ENCODE results near the gene PASD1. TPM values are rescaled to one million over a fixed set of nuclear protein-coding genes. Genes with fewer than 3 reads are reported as not detected.
"Not testable (repeated sequence)": the region's sequence is repeated elsewhere in the genome, so short reads cannot be mapped to it uniquely, and the experiment has no call there.

The PASD1 gene
- total RNA-seq, 1 donor from 2014 or later: not detected

DNA sequence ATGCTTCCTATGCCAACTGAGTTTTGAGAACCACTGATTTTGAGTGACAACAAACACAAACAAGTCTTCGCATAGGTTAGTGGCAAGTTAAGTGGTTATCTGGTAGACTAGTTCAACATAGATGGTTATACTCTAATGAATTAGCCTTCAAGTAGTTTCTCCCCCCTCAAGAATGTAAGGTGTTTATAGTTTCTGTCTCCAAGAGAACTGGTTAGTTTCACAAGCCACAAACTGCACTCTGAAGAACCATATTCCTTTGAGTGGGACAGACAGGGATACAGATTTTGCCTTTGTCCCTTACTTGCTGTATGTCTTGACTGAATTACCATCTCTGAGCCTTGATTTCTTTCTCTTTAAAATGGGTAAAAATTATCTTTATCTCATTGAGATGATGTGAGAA lies 41.5 kb downstream of the PASD1 start:
- intact Hi-C loops (cut with DNase I): no loop called here
- ATAC-seq (no peak), DNase-seq (ENCODE audit: low spot score) (no peak)

DNA sequence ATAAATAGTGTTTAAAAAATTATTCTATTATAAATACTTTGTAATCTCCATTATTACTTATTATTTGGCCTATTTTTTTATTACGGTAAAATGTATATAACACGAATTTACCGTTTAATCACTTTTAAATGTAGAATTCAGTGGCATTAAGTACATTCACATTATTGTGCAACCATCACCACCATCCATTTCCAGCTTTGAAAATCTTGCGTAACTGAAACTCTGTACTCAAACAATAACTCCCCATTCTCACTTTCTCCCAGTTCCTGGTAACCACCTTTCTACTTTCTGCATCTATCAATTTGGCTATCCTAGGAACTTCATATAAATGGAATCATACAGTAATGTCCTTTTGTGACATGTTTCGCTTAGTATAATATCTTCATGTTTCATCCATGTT lies 45.7 kb downstream of the PASD1 start:
- ATAC-seq: no peak
- DNase-seq (ENCODE audit: low spot score): no peak
- intact Hi-C loops (cut with DNase I): no loop called here

GRCh38 chrX:151621422-151621821 lies 57.9 kb downstream of the PASD1 start:
- DNase-seq (ENCODE audit: low spot score) (no peak), ATAC-seq (no peak)
- intact Hi-C loops (cut with DNase I): no loop called here

DNA sequence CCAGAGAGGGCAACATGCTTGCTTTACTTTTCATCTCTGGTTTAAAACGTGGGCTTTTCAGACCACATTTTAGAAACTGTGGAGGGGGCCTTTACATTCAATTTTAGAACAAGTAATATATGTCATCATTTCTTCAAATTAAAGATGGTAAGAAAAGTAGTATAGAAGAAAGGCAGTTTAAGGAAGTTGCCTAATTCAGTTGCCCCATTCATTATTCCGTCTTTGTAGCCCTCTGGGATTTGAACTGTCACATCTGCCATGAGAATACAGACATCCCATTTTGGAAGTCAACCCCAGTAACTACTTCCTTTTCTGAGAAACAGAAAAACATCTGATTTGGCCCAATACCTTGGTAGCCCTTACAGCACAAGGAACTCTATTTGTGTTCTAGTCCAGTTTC lies 61.2 kb downstream of the PASD1 start:
- no peak for ATAC-seq
- DNase-seq (ENCODE audit: low spot score): no peak
- intact Hi-C loops (cut with DNase I): no loop called here

GRCh38 chrX:151631822-151632221 lies 68.3 kb downstream of the PASD1 start:
- DNase-seq (ENCODE audit: low spot score) (no peak), ATAC-seq (no peak)
- intact Hi-C loops (cut with DNase I): no loop called here

- no peak for DNase-seq (ENCODE audit: low spot score)
- intact Hi-C loops (cut with DNase I): no loop called here
- ATAC-seq: no peak
Measured at GRCh38 chrX:151633157-151633556, 69.7 kb downstream of the PASD1 start.

- DNase-seq (ENCODE audit: low spot score): no peak
- ATAC-seq: no peak
- intact Hi-C loops (cut with DNase I): no loop called here
Measured at GRCh38 chrX:151634937-151635336, 71.5 kb downstream of the PASD1 start.

DNA sequence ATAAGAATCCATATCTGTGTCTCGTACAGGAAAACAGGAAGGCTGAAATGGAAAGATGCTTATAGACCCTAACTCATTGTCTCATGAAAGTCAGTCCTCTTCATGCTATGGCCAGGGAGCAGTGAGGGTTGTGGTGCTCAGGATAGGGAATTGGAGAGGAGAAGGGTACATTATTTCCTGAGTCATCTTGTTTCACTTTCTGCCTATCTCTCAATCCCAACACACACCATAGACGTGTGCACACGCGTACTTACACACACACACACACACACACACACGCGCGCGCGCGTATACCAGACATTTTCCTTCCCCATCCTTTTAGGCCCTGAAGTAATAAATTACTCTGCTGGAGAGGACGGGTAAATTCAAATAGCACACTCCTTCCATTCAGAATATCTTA lies 78.1 kb downstream of the PASD1 start:
- intact Hi-C loops (cut with DNase I): no loop called here
- ATAC-seq (no peak), DNase-seq (ENCODE audit: low spot score) (no peak)

- intact Hi-C loops (cut with DNase I): no loop called here
- DNase-seq (ENCODE audit: low spot score) (no peak), ATAC-seq (no peak)
Measured at GRCh38 chrX:151675121-151675746, 111.8 kb downstream of the PASD1 start.

- ATAC-seq: no peak
- intact Hi-C loops (cut with DNase I): no loop called here
- no peak for DNase-seq (ENCODE audit: low spot score)
Measured at GRCh38 chrX:151676196-151676595, 112.7 kb downstream of the PASD1 start.

DNA sequence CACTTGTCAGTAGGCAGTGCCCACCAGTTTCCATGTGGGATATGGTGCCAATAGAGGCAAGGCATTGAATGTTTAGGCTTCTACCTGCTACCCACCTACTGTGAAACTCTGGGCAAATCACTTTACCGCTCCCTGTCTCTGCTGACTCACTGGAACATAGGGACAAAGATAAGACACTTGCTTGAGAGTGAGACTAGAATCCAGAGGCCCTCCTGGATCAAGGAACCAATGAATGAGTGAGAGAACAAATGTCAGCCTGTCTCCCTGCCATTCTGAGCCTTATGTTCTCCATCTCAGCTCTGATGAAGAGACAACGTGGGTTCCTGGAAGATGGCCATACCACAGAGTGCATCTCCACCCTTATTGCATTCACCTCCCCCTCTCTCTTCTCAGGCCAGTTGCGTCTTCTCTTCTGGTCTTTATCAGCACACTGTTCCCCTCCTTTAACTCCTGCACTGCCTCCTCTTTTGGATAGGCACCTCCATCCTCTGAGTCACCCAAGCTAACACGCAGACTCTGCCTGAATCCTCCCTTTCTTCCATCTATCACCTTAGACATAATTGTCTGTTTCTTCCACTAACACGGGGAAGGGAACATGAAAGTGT lies 116.4 kb downstream of the PASD1 start:
- no peak for DNase-seq (ENCODE audit: low spot score)
- intact Hi-C loops (cut with DNase I): no loop called here
- ATAC-seq: no peak

DNA sequence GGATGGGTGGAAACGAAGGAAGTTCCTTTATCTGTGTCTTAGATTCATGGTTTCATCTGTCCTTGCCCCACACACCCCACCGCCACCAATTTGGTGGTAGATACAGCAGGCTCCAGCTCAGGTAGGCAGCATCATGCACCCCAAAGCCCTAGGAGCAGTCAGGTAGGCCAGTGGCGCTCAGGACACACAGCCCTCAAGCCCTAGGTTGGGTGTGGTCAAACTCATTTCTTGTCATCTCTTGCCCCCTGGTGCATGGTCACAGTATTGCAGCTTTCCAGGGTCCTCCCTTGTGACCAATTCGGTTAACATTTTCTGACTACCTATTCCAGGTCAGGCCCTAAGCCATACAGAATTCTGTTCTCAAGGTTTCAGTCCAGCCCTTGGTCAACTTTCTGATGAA lies 117.3 kb downstream of the PASD1 start:
- no peak for ATAC-seq

DNA sequence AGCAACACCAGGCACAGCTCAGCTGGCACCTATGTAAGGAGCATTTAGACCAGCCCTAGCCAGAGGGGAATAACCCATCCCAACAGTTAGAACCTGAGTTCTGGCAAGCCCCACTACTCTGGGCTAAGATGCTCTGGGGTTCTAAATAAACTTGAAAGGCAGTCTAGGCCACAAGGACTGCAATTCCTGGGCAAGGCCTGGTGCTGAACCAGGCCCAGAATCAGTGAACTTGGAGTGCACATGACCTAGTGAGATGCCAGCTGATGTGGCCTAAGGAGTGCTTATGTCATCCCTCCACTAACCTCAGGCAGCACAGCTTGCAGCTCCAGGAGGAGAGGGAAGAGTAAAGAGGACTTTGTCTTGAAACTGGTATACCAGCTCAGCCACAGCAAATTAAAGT lies 124.2 kb downstream of the PASD1 start:
- ATAC-seq (no peak), DNase-seq (ENCODE audit: low spot score) (no peak)
- intact Hi-C loops (cut with DNase I): no loop called here

More for the DNA sequence above, 117.3 kb downstream of the PASD1 start:
- intact Hi-C loops (cut with DNase I): no loop called here
- DNase-seq (ENCODE audit: low spot score): no peak

GRCh38 chrX:151688695-151689094 lies 125.2 kb downstream of the PASD1 start:
- no peak for ATAC-seq
- no peak for DNase-seq (ENCODE audit: low spot score)
- intact Hi-C loops (cut with DNase I): no loop called here

GRCh38 chrX:151692825-151693224 lies 129.3 kb downstream of the PASD1 start:
- DNase-seq (ENCODE audit: low spot score) (peak; percentile 42), ATAC-seq (no peak)
- intact Hi-C loops (cut with DNase I): no loop called here

DNA sequence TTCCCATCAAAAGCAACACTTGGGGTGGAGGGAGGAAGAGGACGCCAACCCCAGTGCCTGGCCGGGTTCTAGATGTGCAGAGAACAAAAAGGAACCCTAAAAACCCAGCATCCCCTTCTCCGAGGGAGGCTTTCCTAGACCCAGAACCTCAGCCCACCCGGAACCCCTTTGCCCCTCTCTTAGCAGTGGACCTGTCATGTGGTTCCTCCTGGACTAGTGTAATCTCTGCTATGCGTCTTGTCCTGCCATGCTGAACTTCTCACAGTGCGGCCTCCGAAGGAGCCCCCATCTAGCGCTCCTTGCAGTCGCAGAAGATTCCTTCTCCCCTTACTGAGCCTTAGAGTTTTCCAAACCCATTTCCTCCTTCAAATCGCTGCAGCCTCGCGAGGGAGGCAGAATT lies 130.6 kb downstream of the PASD1 start:
- DNase-seq (ENCODE audit: low spot score) (no peak), ATAC-seq (no peak)
- intact Hi-C loops (cut with DNase I): no loop called here

DNA sequence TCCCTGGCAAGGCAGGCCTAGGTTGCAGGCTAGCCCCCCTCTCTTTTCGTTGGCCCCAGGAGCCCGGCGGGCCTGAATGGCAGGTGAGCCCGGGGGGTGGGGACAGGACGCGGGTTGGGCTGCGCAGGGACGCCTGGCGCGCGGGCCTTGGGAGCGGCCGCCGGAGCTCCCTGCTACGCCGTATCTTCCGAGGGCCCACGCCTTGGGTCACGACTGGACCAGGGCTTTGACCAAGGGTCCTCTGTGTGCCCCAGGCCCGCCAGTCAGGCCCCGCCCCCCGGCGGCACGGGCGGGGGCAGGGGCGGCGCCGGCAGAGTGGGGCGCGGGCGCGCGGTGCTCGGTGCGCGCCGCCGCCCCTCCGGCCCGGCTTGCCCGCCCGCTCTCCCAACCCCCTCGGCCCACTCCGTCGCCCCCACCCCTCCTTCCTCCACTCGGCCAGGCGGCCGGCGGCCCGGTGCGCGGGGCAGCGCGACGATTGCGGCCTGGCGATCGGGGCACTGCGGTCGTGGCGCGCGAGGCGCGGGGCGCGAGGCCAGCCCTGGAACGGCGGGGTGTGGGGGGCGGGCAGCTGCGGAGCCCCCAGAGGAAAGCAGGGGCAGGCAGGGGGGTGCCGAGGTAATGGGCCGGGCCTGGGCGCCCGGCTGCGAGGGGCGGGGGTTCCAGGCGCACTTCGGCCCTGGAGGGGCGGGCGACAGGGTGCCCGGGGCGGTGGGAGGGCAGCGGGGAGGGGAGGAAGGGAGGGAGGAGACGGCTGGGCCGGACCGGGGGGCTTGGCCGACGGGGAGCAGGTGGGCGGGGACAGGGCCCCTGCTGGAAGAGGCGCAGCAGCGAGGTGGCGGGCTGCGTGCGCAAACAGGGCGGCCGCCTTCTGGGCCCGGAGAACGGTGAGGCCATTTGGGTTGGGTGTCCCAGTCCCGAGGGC lies 131.4 kb downstream of the PASD1 start, which contains the start of gene PRRG3:
Gene PRRG3, plus strand, starts transcription at position 798 of the 922 bp plus-strand sequence. CDS start 3,357 bp downstream, outside the sequence.
- DNase-seq (ENCODE audit: low spot score): peak; percentile 62
- intact Hi-C loops (cut with DNase I): no loop called here
- ATAC-seq: peak; percentile 26

- intact Hi-C loops (cut with DNase I): no loop called here
- ATAC-seq: peak; percentile 3
- DNase-seq (ENCODE audit: low spot score): peak; percentile 21
Measured at GRCh38 chrX:151695583-151696340, 132.3 kb downstream of the PASD1 start.

DNA sequence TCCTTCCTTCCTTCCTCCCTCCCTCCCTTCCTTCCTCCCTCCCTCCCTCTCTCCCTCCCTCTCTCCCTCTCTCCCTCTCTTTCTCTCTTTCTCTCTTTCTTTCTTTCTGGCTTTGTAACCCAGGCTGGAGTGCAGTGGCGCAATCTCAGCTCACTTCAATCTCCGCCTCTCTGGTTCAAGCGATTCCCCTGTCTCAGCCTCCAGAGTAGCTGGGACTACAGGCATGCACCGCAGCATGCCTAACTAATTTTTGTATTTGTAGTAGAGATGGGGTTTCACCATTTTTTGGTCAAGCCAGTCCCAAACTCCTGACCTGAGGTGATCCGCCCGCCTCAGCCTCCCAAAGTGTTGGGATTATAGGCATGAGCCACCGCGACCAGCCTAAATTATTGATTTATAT lies 133.6 kb downstream of the PASD1 start:
- peak; percentile 35 for ATAC-seq
- intact Hi-C loops (cut with DNase I): not testable (repeated sequence)
- peak; percentile 33 for DNase-seq (ENCODE audit: low spot score)
